NOMO-1 (cell line): ENCODE measurements around the gene ZBTB47.

ENCODE experiments used
- DNase-seq, 2 experiments: peaks; one replicate each; lab custom pipeline; 2025; ENCODE audit not compliant: unreplicated experiment in 2 of 2; lab: John Stamatoyannopoulos, UW

ZBTB47 gene

GRCh38 chr3:42683875-42684598 is 30.5 kb downstream of the ZBTB47 start:
- DNase-seq, result peak; percentile 55 to 84

- DNase-seq, result no peak
These were observed 31.3 kb downstream of the ZBTB47 start for GRCh38 chr3:42684632-42685362.

DNA sequence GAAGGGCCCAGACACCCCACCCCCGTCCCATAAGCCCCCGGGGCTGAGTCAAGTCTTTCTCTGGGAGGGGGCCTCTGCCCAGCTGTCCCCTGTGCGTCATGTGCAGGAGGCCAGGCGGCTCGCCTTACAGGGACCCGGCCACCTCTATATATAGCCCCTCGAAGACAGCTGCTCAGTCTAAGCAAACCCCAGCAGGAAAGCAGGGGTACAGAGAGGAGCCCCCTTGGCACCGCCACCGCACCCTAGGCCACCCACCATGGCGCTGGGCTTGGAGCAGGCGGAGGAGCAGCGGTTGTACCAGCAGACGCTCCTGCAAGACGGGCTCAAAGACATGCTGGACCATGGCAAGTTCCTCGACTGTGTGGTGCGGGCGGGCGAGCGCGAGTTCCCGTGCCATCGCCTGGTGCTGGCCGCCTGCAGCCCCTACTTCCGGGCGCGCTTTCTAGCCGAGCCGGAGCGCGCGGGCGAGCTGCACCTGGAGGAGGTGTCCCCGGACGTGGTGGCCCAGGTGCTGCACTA is 31.9 kb downstream of the ZBTB47 start, which contains the start of gene KLHL40:
TSS of gene KLHL40 (plus strand) at position 175 of the 519 bp plus-strand sequence. CDS start at position 257, 82 bp downstream.
- DNase-seq, result no peak

- peak in 1 of 2 experiments; percentile 12 for DNase-seq
These were observed 32.7 kb downstream of the ZBTB47 start for GRCh38 chr3:42685891-42686820.

GRCh38 chr3:42686832-42687650 is 33.5 kb downstream of the ZBTB47 start:
- DNase-seq, result no peak

- DNase-seq, result no peak
These were observed 34.5 kb downstream of the ZBTB47 start for GRCh38 chr3:42688016-42688415.

GRCh38 chr3:42688487-42689420 is 35.3 kb downstream of the ZBTB47 start:
- no peak for DNase-seq

- DNase-seq, result no peak
These were observed 36.0 kb downstream of the ZBTB47 start for GRCh38 chr3:42689421-42690014.

DNA sequence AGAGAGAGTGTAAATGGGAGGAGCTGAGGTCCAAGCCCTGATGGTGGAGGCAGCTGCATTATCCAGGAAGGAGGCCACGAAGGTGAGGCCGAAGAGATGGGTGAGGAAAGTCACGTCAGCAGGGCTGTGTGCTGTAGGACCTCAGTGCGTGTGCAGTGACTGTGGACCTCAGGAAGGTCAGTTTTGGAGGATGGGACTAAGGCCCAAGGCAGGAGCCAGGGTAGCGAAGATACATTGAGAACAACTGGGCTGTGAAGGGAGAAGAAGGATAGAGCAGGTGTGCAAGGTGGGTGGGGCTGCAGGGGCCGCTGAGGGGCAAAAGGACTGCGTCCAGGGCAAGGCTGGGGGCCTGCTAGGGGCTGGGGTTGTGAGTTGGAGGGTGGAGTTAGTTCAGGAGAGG is 36.7 kb downstream of the ZBTB47 start:
- no peak for DNase-seq

DNA sequence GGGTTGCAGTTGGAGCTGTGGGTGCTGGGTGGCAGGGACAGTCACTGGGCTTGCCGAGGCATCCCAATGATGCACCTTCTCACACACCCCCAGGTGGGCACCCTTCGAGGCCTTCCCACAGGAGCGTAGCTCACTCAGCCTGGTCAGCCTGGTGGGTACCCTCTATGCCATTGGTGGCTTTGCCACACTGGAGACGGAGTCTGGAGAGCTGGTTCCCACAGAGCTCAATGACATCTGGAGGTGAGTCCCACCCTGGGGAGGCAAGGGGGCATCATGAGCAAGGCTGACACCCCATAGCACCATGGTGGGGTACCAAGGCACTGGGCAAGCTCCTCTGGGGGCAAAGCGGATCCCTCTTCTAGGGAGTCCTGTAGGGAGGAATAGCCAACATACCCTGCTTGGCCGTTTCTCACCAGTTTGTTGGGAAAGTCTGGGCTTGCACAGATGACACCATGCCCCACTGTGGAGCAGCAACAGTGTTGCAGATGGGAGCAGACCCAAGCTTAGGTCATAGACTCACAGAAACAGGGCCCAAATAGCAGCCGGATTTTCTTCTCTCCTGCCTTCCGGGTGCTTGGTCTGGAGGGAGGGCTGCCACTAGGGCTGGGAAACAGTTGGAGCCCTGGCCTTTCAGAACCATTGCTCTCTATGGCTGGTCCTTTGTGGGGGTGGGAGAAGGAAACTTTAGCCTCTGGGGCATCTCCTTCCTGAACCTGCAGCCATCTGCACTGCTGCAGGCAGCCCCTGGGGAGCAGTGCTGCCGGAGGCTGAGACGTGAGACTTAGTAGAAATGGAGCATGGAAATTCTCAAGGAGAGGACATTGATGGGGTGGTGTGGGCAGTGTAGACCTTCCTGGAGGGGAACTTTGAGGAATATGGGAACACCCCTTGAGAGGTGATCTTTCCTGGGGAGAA is 37.5 kb downstream of the ZBTB47 start:
- no peak for DNase-seq

DNA sequence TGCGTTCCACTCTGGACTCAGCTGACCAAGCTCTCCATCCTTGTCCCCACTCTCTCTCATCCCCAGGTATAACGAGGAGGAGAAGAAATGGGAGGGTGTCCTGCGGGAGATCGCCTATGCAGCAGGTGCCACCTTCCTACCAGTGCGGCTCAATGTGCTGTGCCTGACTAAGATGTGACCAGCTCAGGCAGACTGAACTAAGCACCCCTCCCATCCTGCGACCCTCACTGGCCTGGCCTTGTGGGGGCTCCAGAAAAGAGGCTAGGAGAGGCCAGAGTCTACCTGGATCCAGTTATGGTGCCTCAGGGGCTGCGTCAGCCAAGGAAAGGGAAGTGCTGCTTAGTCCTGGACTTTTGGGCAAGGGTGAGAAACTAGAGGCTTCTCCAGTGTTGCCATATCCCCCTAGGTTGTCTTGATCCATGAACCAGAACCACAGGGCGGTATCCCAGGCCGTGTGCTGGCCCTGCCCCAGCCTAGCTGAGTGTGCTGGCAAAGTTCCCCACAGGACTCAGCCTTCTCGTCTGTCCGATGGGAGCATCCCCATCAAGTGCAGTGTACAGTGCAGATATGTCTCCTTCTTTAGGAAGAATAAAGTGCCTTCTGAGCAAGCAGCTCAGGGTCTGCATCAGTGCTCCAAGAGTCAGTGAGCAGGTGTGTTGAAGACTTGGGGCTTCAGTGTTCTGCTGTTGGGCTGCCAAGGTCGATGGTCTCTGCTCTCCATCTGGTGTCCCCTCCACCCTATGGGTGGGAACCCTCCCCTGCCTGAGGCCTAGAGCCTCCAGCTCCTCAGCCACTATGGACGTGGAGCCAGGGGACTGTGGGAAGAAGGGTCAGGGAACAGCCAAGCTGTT is 38.5 kb downstream of the ZBTB47 start:
- DNase-seq, result no peak

- DNase-seq, result no peak
These were observed 39.4 kb downstream of the ZBTB47 start for GRCh38 chr3:42692667-42693529.

DNA sequence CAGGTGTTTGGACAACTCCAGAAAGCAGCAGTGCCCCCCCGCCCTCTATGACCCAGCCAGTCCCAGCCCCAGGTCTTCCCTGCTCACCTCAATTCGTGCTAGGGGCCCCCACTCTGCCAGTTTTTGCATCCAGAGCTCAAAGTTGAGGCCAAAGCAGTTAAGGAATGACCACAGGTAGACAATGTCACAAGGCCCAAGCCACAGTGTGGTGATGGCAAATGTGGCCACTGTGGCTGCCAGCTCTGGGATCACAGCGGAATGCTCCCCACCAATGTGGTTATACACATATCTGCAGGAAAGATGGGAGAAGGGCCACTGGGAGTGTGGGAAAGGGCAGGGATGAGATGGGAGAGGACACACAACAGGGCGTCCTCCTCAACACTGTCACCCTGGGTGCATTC is 40.0 kb downstream of the ZBTB47 start:
- no peak for DNase-seq

- DNase-seq, result no peak
These were observed 40.9 kb downstream of the ZBTB47 start for GRCh38 chr3:42694366-42694765.
